Measurements from ENCODE around the gene AKT1S1. TPM values are rescaled to one million over a fixed set of nuclear protein-coding genes. Genes with fewer than 3 reads are reported as not detected.
A peak's percentile ranks its signal among the peaks of the same experiment; 100 is the strongest.

The AKT1S1 gene
- total RNA-seq, 1 experiment from 2014 or later, result 42.3 TPM

GRCh38 chr19:49866933-49867782 lies 10.0 kb downstream of the AKT1S1 start, which contains the start of gene PNKP:
Gene PNKP, minus strand, starts transcription at chr19:49867576. Its CDS starts 372 bp downstream, at chr19:49867204.
- Histone ChIP-seq H3K27me3 (ENCODE audit: low read length) (no peaks in the 10 kb centered on the region), H4K20me1 (ENCODE audit: low read length) (peaks cover 17% of the 10 kb centered on the region), H3K9me2 (replicated peaks; ENCODE audit: low read length) (no peaks in the 10 kb centered on the region), H3K79me2 (ENCODE audit: low read length) (peaks cover 41% of the 10 kb centered on the region), H3K9ac (ENCODE audit: low read length) (peak within 1 kb of the TSS; percentile 83), H3K4me2 (ENCODE audit: low read length) (peak within 1 kb of the TSS; percentile 95), H3K4me1 (ENCODE audit: insufficient read depth, low read length) (peaks cover 28% of the 10 kb centered on the region), H3K4me3 (ENCODE audit: low read length) (peak within 1 kb of the TSS; percentile 90), H2AFZ (ENCODE audit: low read length) (peak within 1 kb of the TSS; percentile 89), H3K27ac (ENCODE audit: low read length) (peak within 1 kb of the TSS; percentile 84), H3F3A (ENCODE audit: low read length, unreplicated experiment) (no peaks in the 10 kb centered on the region), H3K9me3 (ENCODE audit: low read length) (no peaks in the 10 kb centered on the region), H3K36me3 (ENCODE audit: low read depth, low read length) (peaks cover 32% of the 10 kb centered on the region)
- POLR2A ChIA-PET (ENCODE audit: unreplicated experiment), result interaction anchor here (1.0 kb wide), 1 partner anchor 17 kb away, joined by 7 read pairs; no protein-coding TSS in a partner anchor
- intact Hi-C loops (cut with micrococcal nuclease), result loop anchor here (5.0 kb wide), 1 partner anchor 50 kb away; the partner anchor contains the start of gene MED25
- no TSS peak for BruUV-seq (replicated peaks)
- CTCF ChIA-PET, result no interaction called here
- DNase-seq (peak; percentile 91), ATAC-seq (peak; percentile 41)
- TF ChIP-seq CTCF (conservative IDR thresholded peaks at IDR 0.05; ENCODE audit: low read depth, low read length), result no peak
- TF ChIP-seq EZH2 (IDR thresholded peaks at IDR 0.05; ENCODE audit: low read length, unreplicated experiment), result no peak

GRCh38 chr19:49864890-49865289 lies 12.3 kb downstream of the AKT1S1 start:
- intact Hi-C loops (cut with micrococcal nuclease), result loop anchor here (5.0 kb wide), 1 partner anchor 48 kb away; the partner anchor contains the start of gene MED25
- DNase-seq (no peak), ATAC-seq (no peak)
- CTCF ChIA-PET, result interaction anchor here (1.0 kb wide), 1 partner anchor 12 kb away, joined by 3 read pairs; the partner anchor contains the start of genes AKT1S1 and TBC1D17
- peaks cover 17% of the 10 kb centered on the region for H4K20me1 ChIP-seq (ENCODE audit: low read length)
- TF ChIP-seq CTCF (conservative IDR thresholded peaks at IDR 0.05; ENCODE audit: low read depth, low read length), result no peak
- TF ChIP-seq EZH2 (IDR thresholded peaks at IDR 0.05; ENCODE audit: low read length, unreplicated experiment), result no peak
- TF ChIP-seq EZH2phosphoT487 (IDR thresholded peaks at IDR 0.05; ENCODE audit: borderline replicate concordance, low read length), result no peak
- peaks cover 37% of the 10 kb centered on the region for H3K36me3 ChIP-seq (ENCODE audit: low read depth, low read length)
- H3F3A ChIP-seq (ENCODE audit: low read length, unreplicated experiment), result no peaks in the 10 kb centered on the region
- H3K79me2 ChIP-seq (ENCODE audit: low read length), result peaks cover 41% of the 10 kb centered on the region
- H3K4me2 ChIP-seq (ENCODE audit: low read length), result peak overlapping the region; percentile 95
- H3K9me3 ChIP-seq (ENCODE audit: low read length), result no peaks in the 10 kb centered on the region
- POLR2A ChIA-PET (ENCODE audit: unreplicated experiment), result interaction anchor here (0.7 kb wide), 1 partner anchor 15 kb away, joined by 3 read pairs; no protein-coding TSS in a partner anchor
- H3K9ac ChIP-seq (ENCODE audit: low read length), result no peak overlapping the region
- H3K27me3 ChIP-seq (ENCODE audit: low read length), result no peaks in the 10 kb centered on the region
- no peaks in the 10 kb centered on the region for H3K9me2 ChIP-seq (replicated peaks; ENCODE audit: low read length)
- no peak overlapping the region for H2AFZ ChIP-seq (ENCODE audit: low read length)
- peaks cover 17% of the 10 kb centered on the region for H3K4me1 ChIP-seq (ENCODE audit: insufficient read depth, low read length)
- BruUV-seq (replicated peaks), result no TSS peak
- no peak overlapping the region for H3K27ac ChIP-seq (ENCODE audit: low read length)
- peak overlapping the region; percentile 90; the same call in 1 of the 2 replicates for H3K4me3 ChIP-seq (ENCODE audit: low read length)

- H3K9me3 ChIP-seq (ENCODE audit: low read length), result no peaks in the 10 kb centered on the region
- no peaks in the 10 kb centered on the region for H3K27me3 ChIP-seq (ENCODE audit: low read length)
- H4K20me1 ChIP-seq (ENCODE audit: low read length), result peaks cover 17% of the 10 kb centered on the region
- intact Hi-C loops (cut with micrococcal nuclease), result no loop called here
- H3K4me3 ChIP-seq (ENCODE audit: low read length), result no peak overlapping the region
- TF ChIP-seq EZH2 (IDR thresholded peaks at IDR 0.05; ENCODE audit: low read length, unreplicated experiment), result no peak
- TF ChIP-seq CTCF (conservative IDR thresholded peaks at IDR 0.05; ENCODE audit: low read depth, low read length), result no peak
- H3K4me2 ChIP-seq (ENCODE audit: low read length), result no peak overlapping the region
- no peak overlapping the region for H3K27ac ChIP-seq (ENCODE audit: low read length)
- peaks cover 41% of the 10 kb centered on the region for H3K79me2 ChIP-seq (ENCODE audit: low read length)
- ChIA-PET CTCF (no interaction called here), POLR2A (ENCODE audit: unreplicated experiment) (no interaction called here)
- no peak overlapping the region for H3K9ac ChIP-seq (ENCODE audit: low read length)
- peaks cover 42% of the 10 kb centered on the region for H3K36me3 ChIP-seq (ENCODE audit: low read depth, low read length)
- no TSS peak for BruUV-seq (replicated peaks)
- no peak overlapping the region for H2AFZ ChIP-seq (ENCODE audit: low read length)
- peaks cover 17% of the 10 kb centered on the region for H3K4me1 ChIP-seq (ENCODE audit: insufficient read depth, low read length)
- no peak for DNase-seq
- H3F3A ChIP-seq (ENCODE audit: low read length, unreplicated experiment), result no peaks in the 10 kb centered on the region
- ATAC-seq, result no peak
- H3K9me2 ChIP-seq (replicated peaks; ENCODE audit: low read length), result no peaks in the 10 kb centered on the region
Observed at GRCh38 chr19:49863935-49864320, 13.2 kb downstream of the AKT1S1 start.

Data from PC-3 (cell line).